GM20431 (cell line): ENCODE data around the gene NSUN5.
"Not testable (repeated sequence)": the region's sequence is repeated elsewhere in the genome, so short reads cannot be mapped to it uniquely, and the experiment has no call there.

Experiments
- in situ Hi-C: fragments of 300-500 bp; cut with MseI, MboI; formaldehyde crosslinking; loops from one replicate; pipeline ENCODE4 v1.15.0; 2020; ENCODE audit warnings: low sequenced_read_pairs; ENCODE audit not compliant: unreplicated experiment

Gene NSUN5

DNA sequence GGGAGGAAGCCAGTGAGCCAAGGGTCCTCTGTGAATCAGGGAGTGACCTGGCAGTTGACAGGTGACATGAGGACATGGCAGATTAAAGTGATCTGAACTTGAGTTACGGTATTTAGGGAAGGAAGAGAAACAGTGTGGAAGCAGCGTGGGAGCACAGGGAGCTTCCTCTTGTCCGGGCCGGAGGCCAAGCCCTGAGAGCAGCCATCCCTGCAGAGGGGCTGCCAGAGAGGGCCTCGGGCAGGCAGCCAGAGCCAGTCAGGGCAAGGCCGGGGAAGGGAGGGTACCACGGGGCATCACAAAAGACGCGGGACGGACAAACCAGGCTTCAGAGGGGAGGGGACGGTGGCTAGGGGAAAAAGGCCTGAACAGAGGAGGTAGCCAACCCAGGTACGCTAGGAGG is 8.8 kb downstream of the NSUN5 start:
- in situ Hi-C loops: not testable (repeated sequence)

- in situ Hi-C loops: not testable (repeated sequence)
Measured at GRCh38 chr7:73297706-73298105, 10.9 kb downstream of the NSUN5 start.

DNA sequence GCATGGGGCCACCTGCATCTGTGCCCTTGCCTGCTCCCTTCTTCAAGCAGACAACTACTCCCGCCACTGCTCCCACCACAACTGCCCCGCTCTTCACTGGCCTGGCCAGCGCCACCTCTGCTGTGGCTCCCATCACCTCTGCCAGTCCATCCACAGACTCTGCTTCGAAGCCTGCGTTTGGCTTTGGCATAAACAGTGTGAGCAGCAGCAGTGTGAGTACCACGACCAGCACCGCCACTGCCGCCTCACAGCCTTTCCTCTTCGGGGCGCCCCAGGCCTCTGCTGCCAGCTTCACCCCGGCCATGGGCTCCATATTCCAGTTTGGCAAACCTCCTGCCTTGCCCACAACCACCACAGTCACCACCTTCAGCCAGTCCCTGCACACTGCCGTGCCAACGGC is 11.4 kb downstream of the NSUN5 start:
- in situ Hi-C loops: not testable (repeated sequence)

- in situ Hi-C loops: not testable (repeated sequence)
Measured at GRCh38 chr7:73277210-73277609, 31.4 kb downstream of the NSUN5 start.

DNA sequence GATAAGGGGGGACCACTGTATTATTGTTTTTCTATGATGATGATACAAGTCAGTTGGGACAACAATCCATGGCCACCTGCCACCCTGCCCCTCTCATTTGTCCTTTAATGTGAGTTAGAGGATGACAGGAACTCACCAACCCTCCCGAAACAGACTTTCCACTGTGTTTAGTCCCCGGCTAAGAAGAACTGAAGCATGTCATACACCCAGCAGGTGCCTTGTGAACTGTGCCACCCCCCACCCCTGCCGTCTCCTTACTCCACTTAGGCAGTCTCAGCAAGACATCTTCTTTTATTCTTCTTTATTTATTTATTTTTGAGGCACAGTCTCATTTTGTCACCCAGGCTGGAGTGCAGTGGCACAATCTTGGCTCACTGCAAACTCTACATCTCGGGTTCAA is 40.8 kb downstream of the NSUN5 start:
- in situ Hi-C loops: not testable (repeated sequence)

DNA sequence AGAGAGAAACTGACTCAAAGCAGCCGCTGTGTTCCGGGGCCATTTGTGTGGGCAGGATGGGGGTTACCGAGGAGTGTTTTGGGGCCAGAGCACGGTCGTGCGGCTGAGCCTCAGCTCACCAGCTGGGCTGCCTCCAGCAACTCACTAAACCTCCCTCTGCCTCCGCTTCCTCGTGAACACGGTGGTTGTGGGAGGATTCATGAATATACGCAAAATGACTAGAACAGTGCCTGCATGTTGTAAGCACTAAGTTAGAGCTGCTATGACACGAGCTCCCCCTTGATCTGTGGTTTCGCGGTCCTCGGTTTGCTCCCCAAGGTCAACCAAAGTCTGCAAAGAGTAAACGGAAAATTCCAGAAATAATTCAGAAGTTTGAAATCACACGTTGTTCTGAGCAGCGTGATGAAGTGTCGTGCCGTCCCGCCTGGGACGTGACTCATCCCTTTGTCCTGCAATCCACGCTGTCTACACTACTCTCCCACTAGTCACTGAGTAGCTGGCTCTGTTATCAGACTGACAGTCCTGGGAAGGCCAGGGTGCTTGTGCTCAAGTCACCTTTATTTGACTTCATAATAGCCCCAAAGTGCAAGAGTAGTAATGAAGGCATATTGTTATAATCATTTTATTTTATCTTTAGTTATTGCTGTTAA is 41.8 kb downstream of the NSUN5 start:
- in situ Hi-C loops: not testable (repeated sequence)

DNA sequence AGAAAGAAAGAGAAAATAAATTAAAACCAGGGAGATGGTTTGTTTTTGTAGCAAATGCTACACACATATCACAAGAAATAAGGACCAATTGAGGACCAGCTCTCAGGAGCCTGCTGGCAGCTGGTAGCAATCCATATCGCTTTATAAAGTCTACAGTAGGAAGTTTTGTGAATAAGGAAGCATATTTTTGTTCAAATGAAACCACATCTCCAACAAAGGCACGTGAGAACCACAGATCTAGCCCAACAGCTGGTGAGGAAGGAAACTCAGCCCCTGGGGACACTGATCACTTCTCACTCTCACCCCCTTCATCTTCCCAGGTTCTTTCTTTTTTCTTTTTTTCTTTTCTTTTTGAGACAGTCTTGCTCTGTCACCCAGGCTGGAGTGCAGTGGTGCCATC is 46.2 kb downstream of the NSUN5 start:
- in situ Hi-C loops: not testable (repeated sequence)
